GM12865 (cell line): ENCODE measurements around the gene IL4I1.

Source experiments
- DNase-seq: peaks from one replicate; pipeline ENCODE4 v3.0.0; 2010; ENCODE audit warnings: low read depth
- H3K4me3 ChIP-seq: 2 replicates; pipeline ENCODE4 v1.5.1; 2011; ENCODE audit warnings: mild to moderate bottlenecking, low read depth, low read length, control low read depth
- CTCF ChIP-seq: IDR thresholded peaks from 2 replicates; pipeline ENCODE4 v1.5.1; 2011; ENCODE audit warnings: low read length, control low read depth, low read depth, inconsistent platforms; ENCODE audit not compliant: insufficient read depth; ENCODE audit errors: missing control alignments

IL4I1 gene

GRCh38 chr19:49908480-49909420 lies 12.1 kb upstream of the IL4I1 start:
- no peak for DNase-seq
- TF ChIP-seq CTCF = no peak
- H3K4me3 ChIP-seq = no peak overlapping the region

GRCh38 chr19:49907745-49908446 lies 11.2 kb upstream of the IL4I1 start:
- peak; percentile 85 for DNase-seq
- TF ChIP-seq CTCF = no peak
- no peak overlapping the region for H3K4me3 ChIP-seq

GRCh38 chr19:49906879-49907564 lies 10.3 kb upstream of the IL4I1 start:
- peak overlapping the region; percentile 20; the same call in 1 of the 2 replicates for H3K4me3 ChIP-seq

GRCh38 chr19:49904136-49904535 lies 7.4 kb upstream of the IL4I1 start:
- no peak overlapping the region; the same call in 1 of the 2 replicates for H3K4me3 ChIP-seq
- no peak for DNase-seq
- no peak for TF ChIP-seq CTCF

More at GRCh38 chr19:49906879-49907564, 10.3 kb upstream of the IL4I1 start:
- DNase-seq = peak; percentile 81
- TF ChIP-seq CTCF = no peak

- H3K4me3 ChIP-seq = peak overlapping the region; percentile 83
- TF ChIP-seq CTCF = no peak
- peak; percentile 66 for DNase-seq
These were observed 955 bp downstream of the IL4I1 start for GRCh38 chr19:49895566-49896297.
